Nucleus accumbens (tissue), 56 donors: ENCODE measurements around the gene NECTIN3.
A peak's percentile ranks its signal among the peaks of the same experiment; 100 is the strongest.

Experiments used
- DNase-seq, 56 donors: peaks; one replicate each; lab custom pipeline; 2025; lab: John Stamatoyannopoulos, UW

Gene NECTIN3

GRCh38 chr3:111071257-111072030 is at the start of gene NECTIN3:
Gene NECTIN3, plus strand, starts transcription at chr3:111071816. Its CDS starts 202 bp downstream, at chr3:111072018.
- DNase-seq, result peak; percentile 39 to 99 (median 93)

GRCh38 chr3:111027868-111028267 is 43.7 kb upstream of the NECTIN3 start:
- DNase-seq, result no peak

GRCh38 chr3:111031538-111031937 is 40.1 kb upstream of the NECTIN3 start:
- DNase-seq, result no peak

DNA sequence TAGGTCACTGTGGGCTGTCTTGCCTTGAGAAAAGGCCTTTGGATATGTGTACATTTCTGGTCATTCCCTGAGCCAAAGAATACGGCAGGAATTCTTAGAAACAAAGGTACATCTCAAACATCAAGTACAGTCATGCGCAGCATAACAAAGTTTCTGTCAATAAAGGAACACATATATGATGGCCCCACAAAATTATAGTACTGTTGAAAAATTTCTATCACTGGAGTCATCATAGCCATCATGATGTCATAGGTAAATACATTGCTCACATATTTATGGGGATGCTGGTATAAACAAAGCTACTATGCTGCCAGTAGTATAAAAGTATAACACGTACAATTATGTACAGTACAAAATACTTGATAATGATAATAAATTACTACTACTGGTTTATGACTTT is 38.9 kb upstream of the NECTIN3 start:
- no peak for DNase-seq

GRCh38 chr3:111033470-111034050 is 38.1 kb upstream of the NECTIN3 start:
- no peak for DNase-seq

DNA sequence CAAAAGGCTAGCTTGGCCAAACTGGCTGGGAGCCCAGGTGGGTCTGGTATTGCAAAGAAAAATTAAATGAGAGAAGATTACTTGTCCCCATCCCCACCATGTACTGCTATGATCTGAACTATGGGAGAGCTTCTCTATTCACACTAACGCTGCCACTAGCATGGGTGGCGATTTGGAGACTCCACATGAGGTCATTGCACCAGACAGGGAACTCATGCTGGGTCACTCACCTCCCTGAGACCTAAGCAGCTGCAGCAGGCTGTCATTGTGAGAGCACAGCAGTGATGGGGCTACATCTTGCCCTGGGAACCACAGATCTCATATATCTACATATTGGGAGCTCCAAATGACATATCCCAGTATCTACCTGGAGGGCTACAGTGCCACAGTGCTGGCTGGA is 36.3 kb upstream of the NECTIN3 start:
- DNase-seq, result no peak

DNA sequence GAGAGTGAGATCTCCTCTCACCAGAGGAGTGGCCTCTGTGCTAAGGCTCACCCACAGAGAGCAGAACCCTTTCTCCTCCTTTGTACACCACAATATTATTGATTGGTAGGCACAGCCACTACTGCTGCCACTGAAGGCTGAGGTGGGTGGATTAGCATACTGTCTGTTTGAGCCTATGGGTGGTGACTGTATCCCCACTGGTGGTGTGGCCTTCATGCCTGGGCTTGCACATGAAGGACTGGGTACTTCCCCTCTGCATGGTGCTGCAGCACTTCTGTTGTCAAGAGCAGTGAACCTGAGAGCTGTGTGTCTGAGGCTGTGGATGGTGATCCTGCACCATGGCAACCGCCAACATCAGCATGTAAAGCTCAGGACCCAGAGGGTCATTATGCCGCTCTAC is 35.7 kb upstream of the NECTIN3 start:
- DNase-seq, result no peak

GRCh38 chr3:111040959-111041358 is 30.7 kb upstream of the NECTIN3 start:
- DNase-seq, result no peak

GRCh38 chr3:111045564-111045963 is 26.1 kb upstream of the NECTIN3 start:
- DNase-seq, result no peak

GRCh38 chr3:111047042-111047441 is 24.6 kb upstream of the NECTIN3 start:
- no peak for DNase-seq

- no peak for DNase-seq
Observed at GRCh38 chr3:111047812-111048435, 23.7 kb upstream of the NECTIN3 start.

GRCh38 chr3:111051354-111051753 is 20.3 kb upstream of the NECTIN3 start:
- no peak for DNase-seq

GRCh38 chr3:111068574-111068973 is 3.0 kb upstream of the NECTIN3 start:
- no peak for DNase-seq

- peak in 41 of 56 donors; percentile 2 to 69 (median 46) for DNase-seq
Observed at GRCh38 chr3:111069974-111070771, 1.4 kb upstream of the NECTIN3 start.

GRCh38 chr3:111070772-111071256 is 802 bp upstream of the NECTIN3 start:
- DNase-seq, result peak in 19 of 56 donors; percentile 16 to 78 (median 56)

GRCh38 chr3:111072031-111072921 is 660 bp downstream of the NECTIN3 start:
- peak in 34 of 56 donors; percentile 25 to 74 (median 46) for DNase-seq

GRCh38 chr3:111073218-111073617 is 1.6 kb downstream of the NECTIN3 start:
- DNase-seq, result peak in 1 of 56 donors; percentile 8

DNA sequence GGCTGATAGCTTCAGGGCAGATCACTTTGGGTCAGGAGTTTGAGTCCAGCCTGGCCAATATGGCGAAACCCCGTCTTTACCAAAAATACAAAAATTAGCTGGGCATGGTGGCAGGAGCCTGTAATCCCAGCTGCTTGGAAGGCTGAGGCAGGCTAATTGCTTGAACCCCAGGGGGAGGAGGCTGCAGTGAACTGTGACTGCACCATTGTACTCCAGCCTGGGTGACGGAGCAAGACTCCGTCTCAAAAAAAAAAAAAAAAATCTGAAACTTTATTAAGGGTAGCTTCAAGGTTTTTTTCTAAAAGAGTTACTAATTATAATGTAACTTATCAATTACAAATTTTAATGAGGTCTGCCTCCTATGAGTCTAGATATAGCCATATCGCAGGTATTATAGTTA is 5.1 kb downstream of the NECTIN3 start:
- peak in 1 of 56 donors; percentile 2 for DNase-seq

DNA sequence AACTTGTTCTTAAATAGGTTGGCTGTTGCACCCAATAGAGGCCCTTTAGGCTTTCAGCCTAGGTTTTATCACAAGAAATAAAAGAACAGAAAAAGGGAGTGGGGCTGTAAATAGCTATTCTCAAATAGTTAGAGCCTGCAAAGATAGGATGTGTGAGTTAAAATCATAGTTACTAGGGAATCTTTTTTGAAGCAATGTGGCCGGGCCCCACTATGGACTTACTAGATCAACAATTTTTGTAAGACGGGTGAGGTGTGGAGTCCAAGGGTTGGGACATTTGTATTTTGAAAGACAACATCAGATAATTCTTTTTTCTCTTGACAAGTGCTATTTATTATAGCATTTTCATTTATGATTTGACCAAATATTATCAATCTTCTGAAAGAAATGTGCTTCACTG is 5.8 kb downstream of the NECTIN3 start:
- no peak for DNase-seq

DNA sequence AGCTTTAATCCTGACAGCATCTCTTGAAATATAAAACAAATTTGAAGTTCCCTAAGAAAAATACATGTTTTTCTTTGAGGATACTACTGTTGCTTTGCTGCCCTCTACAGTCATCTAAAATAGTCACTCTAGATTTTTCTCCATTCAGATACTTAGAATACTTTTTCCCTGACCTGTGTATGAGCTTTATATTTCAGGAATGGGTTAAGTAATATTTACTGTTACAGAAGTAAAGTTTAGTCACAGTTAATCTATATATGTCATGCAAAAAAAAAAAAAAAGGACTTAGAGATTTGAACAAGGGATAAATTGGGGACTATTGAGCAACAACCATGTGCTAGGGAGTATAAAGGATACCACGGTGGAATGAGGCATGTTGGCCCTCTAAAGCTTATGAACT is 8.8 kb downstream of the NECTIN3 start:
- no peak for DNase-seq
